HG03280 (cell line): ENCODE results near the gene FAR2.

Source experiments
- ATAC-seq: cut with Tn5 transposase; IDR thresholded peaks from one replicate; pipeline ENCODE4 v1.9.1; 2021; ENCODE audit warnings: mild to moderate bottlenecking, moderate library complexity; ENCODE audit not compliant: unreplicated experiment

FAR2 gene

DNA sequence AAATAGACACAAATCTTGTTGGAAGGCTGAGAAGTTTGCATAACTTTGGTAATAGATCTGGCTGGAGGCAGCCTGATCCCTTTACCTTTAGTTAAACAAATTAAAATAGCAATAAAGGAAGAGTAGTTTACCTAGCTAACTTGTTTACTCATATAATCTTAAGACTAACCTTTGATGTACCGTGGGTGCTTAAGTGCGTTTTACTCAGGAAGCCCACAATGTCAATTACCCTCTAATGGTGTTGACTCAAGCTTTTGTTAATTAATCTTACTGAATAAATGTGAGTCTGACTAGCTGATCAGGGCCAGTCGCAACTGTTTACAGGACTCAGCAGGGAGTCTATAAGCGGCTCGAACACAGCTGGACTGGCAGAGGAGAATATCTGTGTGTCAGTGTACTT is 51.5 kb downstream of the FAR2 start:
- ATAC-seq = no peak

DNA sequence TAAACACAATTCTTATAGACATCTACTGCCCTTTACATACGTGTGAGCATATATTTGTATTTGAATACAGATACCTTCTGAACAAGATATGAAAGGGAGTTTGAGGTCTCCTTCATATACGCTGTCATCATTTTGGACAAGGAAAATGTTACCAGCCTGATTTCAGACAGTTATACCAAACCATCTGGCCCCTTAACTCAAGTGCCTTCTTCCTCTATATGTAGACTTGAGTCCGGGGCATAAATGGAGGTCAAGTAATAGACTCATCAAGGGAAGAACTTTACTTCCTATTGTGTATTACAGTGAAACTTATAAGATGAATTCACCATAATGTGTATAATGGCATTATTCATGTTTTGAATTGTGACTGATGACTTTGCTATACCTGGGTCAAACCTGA is 52.2 kb downstream of the FAR2 start:
- ATAC-seq = no peak

DNA sequence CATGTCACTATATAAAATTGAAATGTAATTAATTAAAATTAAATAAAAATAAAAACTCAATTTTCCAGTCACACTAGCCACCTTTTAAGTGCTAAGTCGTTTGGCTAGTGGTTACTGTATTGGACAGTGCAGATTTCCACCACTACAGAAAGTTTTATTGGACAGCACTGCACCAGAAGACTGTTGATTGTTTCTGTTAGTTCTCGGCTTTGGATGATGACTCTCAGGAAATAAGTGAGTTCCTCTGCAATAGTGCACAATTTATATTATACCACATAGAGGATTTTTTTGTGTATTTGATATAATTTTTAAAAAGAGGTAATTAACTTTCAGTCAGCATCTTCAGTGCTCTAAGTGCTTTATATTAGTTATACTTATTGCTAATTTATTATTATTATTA is 52.7 kb downstream of the FAR2 start:
- ATAC-seq = no peak

DNA sequence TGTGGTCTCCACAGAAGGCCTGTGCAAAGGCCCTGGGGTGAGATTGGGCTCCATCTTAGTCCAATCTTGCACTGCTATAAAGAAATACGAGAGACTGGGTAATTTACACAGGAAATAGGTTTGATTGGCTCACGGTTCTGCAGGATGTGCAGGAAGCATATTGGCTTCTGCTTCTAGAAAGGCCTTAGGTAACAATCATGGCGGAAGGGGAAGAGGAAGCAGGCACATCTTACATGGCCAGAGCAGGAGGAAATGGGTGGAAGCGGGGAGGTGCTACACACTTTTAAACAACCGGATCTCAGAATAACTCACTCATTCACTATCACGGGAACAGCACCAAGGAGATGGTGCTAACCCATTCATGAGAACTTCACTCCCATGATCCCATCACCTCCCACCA is 55.4 kb downstream of the FAR2 start:
- no peak for ATAC-seq

DNA sequence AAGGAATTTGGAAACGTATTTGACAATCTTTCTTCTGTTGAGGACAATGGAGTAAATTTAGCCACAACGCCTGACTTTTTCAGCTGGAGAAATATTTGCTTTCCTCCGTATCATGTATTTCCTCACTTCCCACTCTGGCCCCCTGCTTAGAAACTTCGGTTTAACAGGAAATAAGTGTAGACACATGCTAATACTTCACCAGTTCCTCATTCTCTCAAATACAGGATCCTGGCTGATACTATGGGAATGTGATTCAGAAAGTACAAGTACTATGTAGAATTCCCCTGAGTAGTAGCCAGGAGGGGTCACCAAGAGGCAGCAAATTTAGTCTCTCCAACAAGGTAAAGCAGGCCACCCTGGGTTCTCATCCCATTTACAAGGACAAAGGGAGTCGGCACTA is 58.0 kb downstream of the FAR2 start:
- no peak for ATAC-seq

DNA sequence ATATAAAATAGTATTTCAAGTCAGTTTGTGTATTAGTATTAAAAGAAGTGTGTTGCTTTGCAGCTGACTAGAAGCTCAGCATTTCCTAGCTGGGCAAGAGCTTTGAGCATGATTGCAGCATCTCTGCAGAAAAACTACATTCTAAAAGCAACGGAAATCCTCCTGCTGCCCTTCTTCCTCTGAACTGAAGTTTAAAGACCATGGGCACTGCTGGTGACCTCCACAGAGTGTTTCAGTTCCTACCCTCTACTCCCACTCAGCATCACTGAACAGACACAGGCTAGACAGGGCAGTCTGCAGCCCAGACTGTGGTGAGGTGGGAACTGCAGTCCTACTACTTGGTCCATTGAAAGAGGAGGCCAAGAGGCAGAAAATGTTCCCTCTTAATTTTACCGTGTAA is 59.0 kb downstream of the FAR2 start:
- no peak for ATAC-seq

DNA sequence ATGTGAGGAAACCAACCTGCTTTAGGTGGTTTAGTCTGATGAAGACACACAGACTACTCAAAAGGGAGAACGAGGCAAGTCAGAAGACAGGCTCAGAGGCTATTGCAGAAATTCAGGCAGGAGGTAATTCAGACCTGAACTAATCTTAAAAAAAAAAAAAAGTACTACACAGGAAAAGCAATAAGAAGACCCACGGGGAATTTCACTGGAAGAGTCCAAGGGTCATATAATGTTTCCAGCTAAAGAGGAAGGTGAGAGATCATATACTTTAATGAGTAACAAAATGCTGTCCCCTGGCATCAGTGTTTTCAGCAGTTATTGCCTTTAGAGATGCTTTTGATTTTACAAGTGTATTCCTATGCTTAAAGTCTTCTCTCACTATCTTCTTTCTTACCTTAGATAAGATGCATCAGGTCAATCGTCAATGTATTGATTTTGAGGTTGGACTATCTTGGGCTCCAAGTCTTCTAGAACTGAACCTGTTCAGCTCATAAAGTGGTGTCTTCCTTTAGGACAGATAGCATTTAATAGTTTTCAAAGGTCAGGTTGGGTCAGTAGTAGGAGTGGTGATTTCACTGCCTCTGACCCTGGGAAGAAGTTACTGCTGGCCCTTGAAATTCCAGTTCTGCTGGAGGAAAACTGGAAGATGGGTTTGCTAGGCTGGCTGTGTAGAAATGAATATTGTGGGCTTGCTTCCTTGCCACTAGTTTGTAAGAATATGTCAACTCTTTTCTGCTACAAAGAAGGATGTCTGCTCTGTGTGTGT is 60.0 kb downstream of the FAR2 start:
- no peak for ATAC-seq

DNA sequence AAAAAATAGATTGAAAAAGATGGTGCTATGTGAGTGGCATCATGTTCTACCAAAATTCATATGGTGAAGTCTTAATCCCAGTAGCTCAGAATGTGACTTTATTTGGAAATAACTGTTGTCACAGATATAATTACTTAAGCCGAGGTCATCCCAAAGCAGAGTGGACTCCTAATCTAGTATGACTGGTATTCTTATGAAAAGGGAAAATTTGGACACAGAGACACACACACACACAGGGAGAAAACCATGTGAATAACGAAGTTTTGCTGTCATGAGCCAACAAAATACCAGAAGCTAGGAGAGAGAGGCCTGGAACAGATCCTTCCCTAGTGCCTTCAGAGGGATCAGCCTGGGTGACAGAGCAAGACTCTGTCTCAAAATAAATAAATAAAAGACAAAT is 62.6 kb downstream of the FAR2 start:
- ATAC-seq = no peak

DNA sequence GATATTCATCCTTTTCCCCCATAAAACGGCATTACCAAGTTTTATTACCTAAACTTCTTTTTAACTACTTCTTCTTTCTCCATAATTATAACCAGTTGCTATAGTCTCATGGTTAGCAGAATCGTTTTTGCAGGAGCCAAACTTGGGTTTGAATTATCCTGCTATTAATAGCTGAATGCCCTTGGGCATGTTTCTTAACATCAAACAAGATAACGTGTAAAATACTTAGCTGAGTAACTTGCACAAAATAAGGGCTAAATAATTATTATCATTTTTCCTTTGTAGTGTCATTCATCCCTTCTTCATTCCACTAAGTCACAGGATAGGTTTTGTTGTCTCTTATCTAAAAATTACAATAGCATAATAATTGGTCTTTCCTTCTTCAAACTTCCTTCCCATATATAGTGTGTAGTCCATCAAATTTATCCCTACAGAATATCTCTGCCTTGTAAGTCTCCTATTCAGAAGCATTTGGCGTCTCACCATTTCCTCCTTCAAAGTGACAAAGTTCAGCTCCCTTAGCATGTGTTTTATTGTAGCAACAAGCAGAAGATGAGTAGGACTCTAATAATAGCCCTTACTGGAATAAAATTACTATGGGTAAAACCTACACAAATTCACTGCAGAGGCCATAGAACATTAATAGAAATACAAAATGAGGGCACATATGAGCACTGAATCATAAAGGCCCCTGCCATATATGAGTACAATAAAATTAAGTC is 63.8 kb downstream of the FAR2 start:
- no peak for ATAC-seq

DNA sequence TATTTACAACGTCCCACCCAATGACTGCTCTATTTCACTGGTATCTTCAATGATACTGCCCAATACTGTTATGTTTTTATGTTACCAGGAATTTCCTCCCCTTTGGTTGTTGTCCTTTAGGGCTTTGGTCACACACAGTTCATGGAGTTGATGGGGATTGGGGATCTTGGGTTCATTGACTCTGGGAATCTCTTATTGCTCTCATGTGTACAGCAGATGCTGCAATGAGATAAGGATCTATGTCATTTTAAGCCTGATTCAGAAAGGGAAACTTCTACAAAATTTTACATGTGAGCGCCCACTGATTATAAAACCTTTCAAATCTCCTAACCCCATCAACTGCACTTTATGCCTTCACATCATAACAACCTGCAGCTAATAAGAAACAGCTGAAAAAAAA is 67.2 kb downstream of the FAR2 start:
- ATAC-seq = no peak

DNA sequence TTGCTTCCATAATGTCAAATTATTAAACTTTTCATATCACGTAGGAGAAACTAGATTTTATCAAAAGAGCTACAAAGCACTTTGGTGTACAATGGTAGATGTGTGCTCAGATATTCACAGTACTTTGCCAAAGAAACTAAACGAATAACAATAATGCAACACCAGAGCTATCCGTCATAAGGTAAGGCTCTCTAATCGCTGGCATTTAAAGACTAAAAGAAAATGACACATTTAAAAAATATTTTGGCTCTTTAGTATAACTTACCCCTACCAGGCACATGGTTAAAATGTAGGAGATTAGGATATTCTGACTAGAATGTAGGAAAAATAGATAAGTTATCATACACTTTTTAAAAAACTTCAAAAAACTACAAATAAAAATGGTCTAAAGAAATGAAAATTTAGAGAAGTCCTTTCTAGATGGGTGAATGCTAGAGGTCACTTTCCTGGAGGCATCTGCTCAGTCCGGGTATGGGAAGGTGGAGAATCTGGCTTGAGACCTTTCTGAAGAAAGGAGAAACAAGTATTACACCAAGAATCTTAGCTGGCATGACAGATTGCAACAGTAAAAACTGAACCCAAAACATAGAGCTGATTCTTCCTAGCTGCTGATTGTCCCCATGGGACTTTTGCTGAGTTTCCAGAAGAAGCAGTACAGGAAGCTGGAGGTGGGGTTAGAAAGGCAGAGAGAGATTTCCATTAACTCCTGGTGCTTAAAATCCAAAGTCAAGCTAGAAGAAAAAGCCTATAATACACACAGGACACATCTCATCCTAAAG is 67.9 kb downstream of the FAR2 start:
- ATAC-seq = no peak

DNA sequence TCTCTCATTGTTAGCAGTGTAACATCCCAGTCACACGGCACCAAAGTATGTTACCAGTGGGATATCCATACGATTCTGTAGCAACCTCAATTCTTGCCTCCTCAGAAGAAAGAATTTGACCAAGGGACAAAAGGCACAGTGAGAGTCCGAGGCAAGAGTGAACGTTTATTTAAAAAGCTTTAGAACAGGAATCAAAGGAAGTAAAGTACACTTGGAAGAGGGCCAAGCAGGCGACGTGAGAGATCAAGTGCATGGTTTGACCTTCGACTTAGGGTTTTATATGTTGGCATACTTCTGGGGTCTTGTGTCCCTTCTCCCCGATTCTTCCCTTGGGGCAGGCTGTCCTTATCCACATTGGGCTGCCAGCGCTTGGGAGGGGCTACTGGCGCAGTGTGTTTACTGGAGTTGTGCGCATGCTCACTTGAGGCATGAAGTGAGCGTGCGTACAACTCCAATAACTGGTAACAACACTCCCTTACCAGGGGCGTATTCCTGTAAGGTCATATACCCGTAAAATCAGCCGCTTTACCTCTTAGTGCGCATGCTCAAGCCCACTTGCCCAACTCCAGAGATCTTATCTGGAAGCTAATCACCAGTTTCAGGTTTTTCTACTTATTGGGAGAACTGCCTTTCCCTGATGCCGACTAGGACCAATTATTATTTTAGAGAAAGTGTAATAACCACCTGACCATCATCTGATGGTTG is 71.7 kb downstream of the FAR2 start:
- ATAC-seq = no peak

DNA sequence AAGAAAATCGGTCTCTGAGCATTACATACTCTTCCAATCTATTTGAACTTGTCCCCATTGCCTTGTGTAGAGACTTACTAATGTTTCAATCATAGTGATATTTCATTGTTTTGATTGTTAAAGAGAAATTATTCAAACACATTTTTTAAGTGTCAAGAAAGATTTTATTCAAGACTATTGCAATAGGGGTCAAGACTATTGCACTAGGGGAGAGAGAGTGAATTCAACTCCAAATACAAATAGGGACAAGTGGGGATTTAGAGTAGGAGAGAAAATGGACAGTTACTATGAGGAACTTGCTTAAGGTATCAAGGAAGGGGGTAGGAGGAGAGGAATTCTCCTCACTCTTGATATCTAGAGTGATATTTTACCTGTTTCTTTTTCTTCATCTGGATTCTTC is 73.1 kb downstream of the FAR2 start:
- ATAC-seq = no peak

DNA sequence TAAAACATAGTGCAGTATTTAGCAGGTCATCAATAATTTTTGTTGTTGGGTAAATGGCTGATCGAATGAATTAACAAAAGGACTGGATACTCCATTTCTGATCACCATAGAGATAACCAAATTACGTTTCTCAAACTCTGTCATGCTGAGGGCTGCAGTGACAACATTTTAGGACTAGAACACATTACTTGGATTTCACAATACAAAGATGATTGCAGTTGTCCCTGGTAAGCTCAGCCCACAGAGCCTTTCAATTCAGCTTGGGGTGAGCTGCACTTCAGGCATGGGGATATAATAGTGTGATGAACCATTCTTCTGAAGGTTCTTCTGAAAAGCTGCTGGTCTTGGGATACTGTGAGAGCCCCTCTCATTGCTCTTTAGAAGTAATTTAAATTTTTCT is 74.3 kb downstream of the FAR2 start:
- no peak for ATAC-seq

DNA sequence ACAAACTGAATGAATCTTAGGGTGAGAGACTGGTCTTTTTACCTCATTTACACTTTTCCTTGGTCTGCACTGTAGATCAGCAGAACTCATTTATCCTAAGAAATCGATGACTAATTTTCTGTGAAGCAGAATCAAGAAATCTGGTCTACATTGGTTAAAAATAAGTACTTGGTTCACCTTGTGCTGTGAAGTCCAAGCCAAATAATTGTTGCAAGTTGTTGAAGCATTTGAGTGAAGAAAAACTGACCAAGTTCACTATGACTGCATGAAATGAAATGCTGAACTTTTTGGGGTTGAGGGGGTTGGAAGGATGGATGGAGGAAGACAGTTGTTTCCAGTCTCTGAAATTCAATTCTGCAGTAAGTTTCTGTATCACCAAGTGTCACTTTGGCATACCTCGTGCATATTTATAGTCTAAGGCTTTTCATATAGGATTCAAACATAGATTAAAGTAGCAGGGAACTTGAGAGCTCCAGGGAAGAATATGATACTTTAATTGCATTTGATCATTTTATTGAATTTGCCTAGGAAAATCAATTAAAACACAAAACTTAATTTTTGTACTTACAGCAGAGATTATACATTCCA is 75.0 kb downstream of the FAR2 start:
- ATAC-seq = no peak

DNA sequence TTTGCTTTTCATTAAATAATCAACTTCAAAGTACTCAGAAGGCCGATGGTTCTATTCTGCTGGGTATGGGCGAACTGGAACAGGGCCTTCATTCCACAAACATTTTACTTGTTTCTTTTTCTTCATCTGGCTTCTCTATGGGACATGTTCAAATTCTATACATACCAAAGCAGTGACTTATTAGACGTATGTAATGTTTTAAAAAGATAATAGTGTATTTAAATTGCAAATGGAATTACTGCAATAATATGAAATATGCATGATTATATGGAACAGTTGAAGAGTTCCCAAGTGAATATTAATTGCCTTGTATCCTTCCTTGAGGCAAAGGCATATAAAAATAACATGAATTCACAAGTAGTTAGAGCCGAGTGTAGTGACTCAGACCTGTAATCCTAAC is 75.5 kb downstream of the FAR2 start:
- no peak for ATAC-seq

DNA sequence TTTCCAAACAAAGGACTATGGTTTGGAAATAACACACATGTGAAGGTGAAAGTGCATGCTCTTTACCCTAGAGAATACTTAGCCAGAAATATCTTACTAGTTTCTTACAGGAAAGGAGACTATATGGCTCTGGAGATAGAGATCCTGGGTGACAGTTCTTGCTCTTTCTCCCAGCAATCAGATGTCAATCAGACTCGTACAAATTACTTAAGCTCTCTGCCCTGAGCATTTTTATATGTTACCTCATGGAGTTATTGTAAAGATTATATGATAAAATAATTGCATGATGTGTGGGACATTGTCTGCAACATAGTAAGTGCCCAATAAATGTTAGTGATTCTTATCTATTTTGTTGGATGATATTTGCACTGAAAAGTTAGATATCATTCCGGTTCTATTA is 76.8 kb downstream of the FAR2 start:
- ATAC-seq = no peak

DNA sequence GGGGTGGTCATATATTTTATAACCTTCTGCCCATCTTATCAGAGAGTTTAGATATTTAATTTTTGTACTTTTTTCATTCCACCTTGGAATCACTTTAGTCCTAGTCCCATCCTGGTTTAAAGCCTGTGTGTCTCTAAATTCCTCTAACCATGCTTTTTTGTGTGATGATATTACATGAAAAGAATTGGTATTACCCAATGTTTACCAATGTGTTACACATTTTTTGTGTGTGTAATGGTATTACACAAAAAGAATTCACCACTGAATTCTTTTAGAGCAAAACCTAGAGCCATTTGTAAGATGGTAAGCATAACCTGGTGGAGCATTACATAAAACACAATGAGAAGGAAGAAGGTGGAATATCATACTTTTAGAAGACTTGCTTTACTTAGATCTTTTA is 77.5 kb downstream of the FAR2 start:
- ATAC-seq = no peak

DNA sequence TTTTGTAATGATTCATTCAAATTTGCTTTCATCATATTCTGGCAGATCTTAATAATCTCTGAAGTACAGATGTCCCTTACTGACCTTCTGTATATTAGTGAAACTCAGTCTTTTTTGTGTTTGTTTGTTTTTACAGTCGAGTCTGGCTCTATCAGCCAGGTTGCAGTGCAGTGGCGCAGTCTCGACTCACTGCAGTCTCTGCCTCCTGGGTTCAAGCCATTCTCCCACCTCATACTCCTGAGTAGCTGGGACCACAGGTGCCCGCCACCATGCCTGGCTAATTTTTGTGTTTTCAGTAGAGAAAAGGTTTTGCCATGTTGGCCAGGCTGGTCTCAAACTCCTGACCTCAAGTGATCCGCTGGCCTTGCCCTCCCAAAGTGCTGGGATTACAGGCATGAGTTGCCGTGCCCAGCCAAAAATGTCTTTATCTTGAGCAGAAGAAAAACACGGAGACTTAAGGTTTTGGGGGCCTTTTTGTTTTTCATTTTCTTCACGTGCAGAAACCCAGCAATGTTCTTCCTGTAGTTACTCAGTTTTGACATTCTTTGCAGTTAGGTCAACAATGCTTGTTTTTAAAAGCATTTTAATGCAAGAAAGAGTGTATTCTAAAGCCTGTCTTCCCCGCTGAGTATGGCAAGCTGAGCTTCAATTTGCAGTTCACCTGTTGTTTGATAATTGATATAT is 79.5 kb downstream of the FAR2 start:
- ATAC-seq = no peak

DNA sequence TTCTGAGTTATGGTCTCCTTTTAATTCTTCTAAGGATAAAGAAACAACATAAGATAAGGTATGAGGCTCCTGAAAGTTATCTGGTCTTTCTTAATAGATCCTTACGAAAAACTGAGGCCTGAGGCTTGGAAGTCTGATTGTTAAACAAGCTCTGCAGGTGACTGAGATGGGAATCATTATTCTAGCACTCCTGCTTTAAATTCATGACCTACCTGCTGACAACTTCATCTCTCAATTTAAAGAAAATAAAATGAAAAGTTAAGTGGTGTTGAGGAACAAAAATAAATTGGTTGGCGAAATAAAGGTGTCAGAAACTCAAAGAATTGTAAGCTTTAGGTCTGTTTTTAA is 80.1 kb downstream of the FAR2 start:
- ATAC-seq = no peak

DNA sequence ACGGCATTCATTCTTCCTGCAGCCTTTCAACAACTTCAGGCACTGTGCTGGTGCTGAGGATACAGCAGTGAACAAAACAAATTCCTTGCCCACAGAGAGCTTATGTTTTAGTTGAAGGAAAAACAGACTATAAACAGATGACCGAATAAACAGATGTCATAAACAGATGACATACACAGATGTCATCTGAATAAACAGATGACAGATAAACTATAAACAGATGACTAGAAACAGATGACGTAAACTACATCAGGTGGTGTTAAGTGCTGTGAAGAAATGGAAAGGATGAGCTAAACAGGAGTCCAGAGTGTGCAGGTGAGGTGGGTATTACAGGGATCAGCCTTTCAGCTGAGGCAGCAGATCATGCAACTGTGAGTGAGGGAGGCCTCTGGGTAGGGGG is 80.9 kb downstream of the FAR2 start:
- no peak for ATAC-seq
